OCI-LY7 (cell line): ENCODE results near the gene IGSF3. TPM values are rescaled to one million over a fixed set of nuclear protein-coding genes. Genes with fewer than 3 reads are reported as not detected.

Experiments
- BruUV-seq: library from RNA; stranded (reverse); fragments of 400-500 nt; replicated peaks from 2 replicates; lab custom pipeline; 2021; lab: Mats Ljungman, UMichigan
- CTCF ChIA-PET: fragments of 300-600 bp; sonication (Branson Sonifier 250); formaldehyde crosslinking; loops from one replicate; lab custom pipeline; 2022; ENCODE audit warnings: antibody characterized with exemption; ENCODE audit not compliant: unreplicated experiment; lab: Charles Lee
- POLR2A ChIA-PET: fragments of 300-600 bp; sonication (Branson Sonifier 250); formaldehyde crosslinking; loops from one replicate; lab custom pipeline; 2022; ENCODE audit warnings: antibody characterized with exemption; lab: Charles Lee
- DNase-seq: peaks from one replicate; pipeline ENCODE4 v3.0.0-alpha.2; 2015; ENCODE audit warnings: low spot score
- H2AFZ ChIP-seq: fragments of 200-600 bp; sonication (generic), shearing (Covaris generic); 2 replicates; pipeline ENCODE4 v1.6.1; 2014; ENCODE audit warnings: mild to moderate bottlenecking, antibody characterized with exemption, low read length, moderate library complexity
- H3K27ac ChIP-seq: fragments of 200-600 bp; sonication (generic); 2 replicates; pipeline ENCODE4 v1.5.1; 2014; ENCODE audit warnings: mixed run types, low read depth, mild to moderate bottlenecking, moderate library complexity, low read length, inconsistent platforms; ENCODE audit not compliant: poor library complexity, severe bottlenecking
- H3K36me3 ChIP-seq: fragments of 200-600 bp; sonication (generic); 2 replicates; pipeline ENCODE4 v1.6.1; 2014; ENCODE audit warnings: mild to moderate bottlenecking, antibody characterized with exemption, low read length, moderate library complexity, mixed read lengths; ENCODE audit not compliant: insufficient read depth
- H3K4me1 ChIP-seq: fragments of 200-600 bp; sonication (generic); 2 replicates; pipeline ENCODE4 v1.5.1; 2014; ENCODE audit warnings: mild to moderate bottlenecking, low read length; ENCODE audit not compliant: insufficient read depth, poor library complexity, severe bottlenecking
- H3K4me2 ChIP-seq: fragments of 200-600 bp; sonication (generic); 2 replicates; pipeline ENCODE4 v1.6.1; 2014; ENCODE audit warnings: mild to moderate bottlenecking, low read length
- H3K4me3 ChIP-seq: fragments of 200-600 bp; sonication (generic); 2 replicates; pipeline ENCODE4 v1.5.1; 2014; ENCODE audit warnings: mild to moderate bottlenecking, low read depth, low read length; ENCODE audit not compliant: poor library complexity, severe bottlenecking
- H3K79me2 ChIP-seq: fragments of 200-600 bp; sonication (generic); 2 replicates; pipeline ENCODE4 v1.6.1; 2016; ENCODE audit warnings: low read depth, mild to moderate bottlenecking, low read length, moderate library complexity, mixed read lengths; ENCODE audit not compliant: insufficient read depth
- H3K9me2 ChIP-seq: fragments of 200-600 bp; sonication (generic); 2 replicates; pipeline ENCODE4 v1.6.1; 2016; ENCODE audit warnings: mild to moderate bottlenecking, low read length, mixed read lengths; ENCODE audit not compliant: insufficient read depth
- H3K9me3 ChIP-seq: fragments of 200-600 bp; sonication (generic); 2 replicates; pipeline ENCODE4 v1.6.1; 2014; ENCODE audit warnings: mild to moderate bottlenecking, mixed run types, low read length, mixed read lengths
- H4K20me1 ChIP-seq: fragments of 200-600 bp; sonication (generic); 2 replicates; pipeline ENCODE4 v1.6.1; 2014; ENCODE audit warnings: mild to moderate bottlenecking, antibody characterized with exemption, low read length, moderate library complexity, mixed read lengths; ENCODE audit not compliant: insufficient read depth
- EZH2phosphoT487 ChIP-seq: fragments of 200-600 bp; sonication (generic); IDR thresholded peaks from 2 replicates; pipeline ENCODE4 v1.6.1; 2018; ENCODE audit warnings: low read depth, borderline replicate concordance, mild to moderate bottlenecking, mixed run types, antibody characterized with exemption, low read length, moderate library complexity, mixed read lengths
- intact Hi-C: fragments of 100-400 bp; cut with micrococcal nuclease; formaldehyde crosslinking; loops from one replicate; pipeline ENCODE4 v1.10.0; 2022; ENCODE audit not compliant: unreplicated experiment
- total RNA-seq, 2 experiments: library from RNA; depleted of rRNA in 1 of 2; stranded (reverse); fragments of >200 nt in 1 of 2; shearing (Covaris generic) in 1 of 2; gene quantifications; 2 replicates each; pipeline ENCODE4 v1.2.3, GENCODE V29; 2014 to 2022
- TF ChIP-seq, protein P1 (sequence below): fragments of 200-600 bp; sonication (generic); conservative IDR thresholded peaks from 2 replicates; pipeline ENCODE4 v1.5.1; 2014; ENCODE audit warnings: mild to moderate bottlenecking, antibody characterized with exemption, low read length, moderate library complexity, mixed read lengths

Gene IGSF3
- total RNA-seq, 2 experiments from 2014 or later, result not detected

DNA sequence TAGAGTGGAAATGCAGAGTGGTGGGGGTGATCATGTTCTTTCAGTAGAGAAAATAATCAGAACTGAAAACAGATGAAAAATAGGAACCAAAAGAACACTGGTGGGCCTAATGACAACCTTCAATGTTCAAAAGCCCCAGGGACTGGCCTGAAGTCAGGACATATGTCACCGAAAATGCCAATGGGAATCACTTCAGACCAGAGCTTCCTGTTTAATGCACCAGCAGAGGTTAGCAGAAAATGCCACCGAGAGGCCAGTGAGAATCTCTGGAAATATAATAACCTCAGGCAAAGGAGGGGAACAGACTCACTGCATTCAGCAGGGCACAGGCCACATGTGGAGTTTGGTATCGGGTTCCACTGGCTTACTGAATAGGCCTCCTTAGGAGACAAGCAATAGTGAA is 80.8 kb downstream of the IGSF3 start:
- Histone ChIP-seq H3K27ac (no peak overlapping the region), H3K4me1 (no peaks in the 10 kb centered on the region), H4K20me1 (no peaks in the 10 kb centered on the region), H3K79me2 (no peaks in the 10 kb centered on the region), H3K36me3 (no peaks in the 10 kb centered on the region), H3K9me2 (no peaks in the 10 kb centered on the region), H2AFZ (no peak overlapping the region), H3K4me3 (no peak overlapping the region), H3K9me3 (no peaks in the 10 kb centered on the region), H3K4me2 (no peak overlapping the region)
- intact Hi-C loops, result no loop called here
- TF ChIP-seq EZH2phosphoT487, result no peak
- TF ChIP-seq, protein P1, sequence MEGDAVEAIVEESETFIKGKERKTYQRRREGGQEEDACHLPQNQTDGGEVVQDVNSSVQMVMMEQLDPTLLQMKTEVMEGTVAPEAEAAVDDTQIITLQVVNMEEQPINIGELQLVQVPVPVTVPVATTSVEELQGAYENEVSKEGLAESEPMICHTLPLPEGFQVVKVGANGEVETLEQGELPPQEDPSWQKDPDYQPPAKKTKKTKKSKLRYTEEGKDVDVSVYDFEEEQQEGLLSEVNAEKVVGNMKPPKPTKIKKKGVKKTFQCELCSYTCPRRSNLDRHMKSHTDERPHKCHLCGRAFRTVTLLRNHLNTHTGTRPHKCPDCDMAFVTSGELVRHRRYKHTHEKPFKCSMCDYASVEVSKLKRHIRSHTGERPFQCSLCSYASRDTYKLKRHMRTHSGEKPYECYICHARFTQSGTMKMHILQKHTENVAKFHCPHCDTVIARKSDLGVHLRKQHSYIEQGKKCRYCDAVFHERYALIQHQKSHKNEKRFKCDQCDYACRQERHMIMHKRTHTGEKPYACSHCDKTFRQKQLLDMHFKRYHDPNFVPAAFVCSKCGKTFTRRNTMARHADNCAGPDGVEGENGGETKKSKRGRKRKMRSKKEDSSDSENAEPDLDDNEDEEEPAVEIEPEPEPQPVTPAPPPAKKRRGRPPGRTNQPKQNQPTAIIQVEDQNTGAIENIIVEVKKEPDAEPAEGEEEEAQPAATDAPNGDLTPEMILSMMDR, result no peak
- BruUV-seq, result no TSS peak
- POLR2A ChIA-PET, result no interaction called here
- CTCF ChIA-PET, result no interaction called here
- DNase-seq, result no peak

DNA sequence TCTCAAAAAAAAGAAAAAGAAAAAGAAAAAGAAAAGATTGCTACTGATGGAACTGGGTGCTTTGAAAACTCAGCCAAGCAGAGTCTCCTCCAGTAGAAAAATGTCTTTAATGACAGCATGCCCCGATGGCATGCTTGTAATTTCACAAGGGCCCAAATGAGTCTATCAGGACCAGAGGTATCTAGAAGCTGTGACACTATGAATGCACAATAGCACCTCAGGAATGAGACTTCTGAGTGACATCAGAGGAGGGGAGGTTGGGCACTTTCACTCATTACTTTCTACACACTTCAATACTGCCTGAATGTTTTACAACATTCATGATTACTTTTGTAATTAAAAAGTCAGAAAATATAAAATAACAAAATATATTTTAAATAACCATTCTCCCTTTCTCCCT is 81.6 kb downstream of the IGSF3 start:
- BruUV-seq, result no TSS peak
- Histone ChIP-seq H3K27ac (no peak overlapping the region), H4K20me1 (no peaks in the 10 kb centered on the region), H3K4me1 (no peaks in the 10 kb centered on the region), H3K9me3 (no peaks in the 10 kb centered on the region), H3K79me2 (no peaks in the 10 kb centered on the region), H2AFZ (no peak overlapping the region), H3K4me2 (no peak overlapping the region), H3K36me3 (no peaks in the 10 kb centered on the region), H3K4me3 (no peak overlapping the region), H3K9me2 (no peaks in the 10 kb centered on the region)
- CTCF ChIA-PET, result no interaction called here
- TF ChIP-seq EZH2phosphoT487, result no peak
- TF ChIP-seq, protein P1, result no peak
- no peak for DNase-seq
- intact Hi-C loops, result no loop called here
- POLR2A ChIA-PET, result no interaction called here

DNA sequence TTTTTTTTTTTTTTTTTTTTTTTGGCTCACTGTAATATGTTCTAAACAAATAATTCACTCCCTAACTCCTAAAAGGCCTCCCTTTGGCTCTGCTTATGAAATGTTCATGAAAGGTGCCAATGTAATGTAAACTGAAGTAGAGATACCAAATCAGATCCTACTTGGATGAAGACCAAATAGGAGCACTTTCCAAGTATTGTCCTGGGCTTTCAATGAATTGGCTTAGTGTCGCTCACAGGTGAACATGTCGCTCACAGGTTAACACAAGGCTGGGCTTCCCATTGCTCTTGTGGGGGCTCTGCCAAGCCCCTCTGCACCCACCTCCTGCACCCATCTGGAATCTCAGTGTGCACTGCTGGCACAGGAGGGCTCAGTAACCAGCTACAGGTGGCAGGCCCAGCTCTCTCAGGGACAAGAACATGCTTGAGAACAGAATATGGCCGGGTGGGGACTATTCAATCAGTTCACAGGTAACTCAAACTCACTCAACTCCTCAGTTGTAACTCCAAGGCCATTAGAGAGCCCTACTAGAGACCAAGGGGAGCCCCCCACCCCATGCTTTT is 86.1 kb downstream of the IGSF3 start:
- Histone ChIP-seq H3K27ac (no peak overlapping the region), H3K9me3 (no peaks in the 10 kb centered on the region), H3K4me2 (no peak overlapping the region), H3K79me2 (no peaks in the 10 kb centered on the region), H4K20me1 (no peaks in the 10 kb centered on the region), H3K4me1 (no peaks in the 10 kb centered on the region), H3K9me2 (no peaks in the 10 kb centered on the region), H3K36me3 (no peaks in the 10 kb centered on the region), H3K4me3 (no peak overlapping the region), H2AFZ (no peak overlapping the region)
- intact Hi-C loops, result no loop called here
- BruUV-seq, result no TSS peak
- POLR2A ChIA-PET, result no interaction called here
- DNase-seq, result no peak
- CTCF ChIA-PET, result no interaction called here
- TF ChIP-seq EZH2phosphoT487, result no peak
- TF ChIP-seq, protein P1, result no peak
